ENCODE results near the gene WNT3. TPM values are rescaled to one million over a fixed set of nuclear protein-coding genes. Genes with fewer than 3 reads are reported as not detected.

WNT3 gene
- total and polyA plus RNA-seq, 8 donors, result 1.7 to 3.0 (median 2.4) TPM

DNA sequence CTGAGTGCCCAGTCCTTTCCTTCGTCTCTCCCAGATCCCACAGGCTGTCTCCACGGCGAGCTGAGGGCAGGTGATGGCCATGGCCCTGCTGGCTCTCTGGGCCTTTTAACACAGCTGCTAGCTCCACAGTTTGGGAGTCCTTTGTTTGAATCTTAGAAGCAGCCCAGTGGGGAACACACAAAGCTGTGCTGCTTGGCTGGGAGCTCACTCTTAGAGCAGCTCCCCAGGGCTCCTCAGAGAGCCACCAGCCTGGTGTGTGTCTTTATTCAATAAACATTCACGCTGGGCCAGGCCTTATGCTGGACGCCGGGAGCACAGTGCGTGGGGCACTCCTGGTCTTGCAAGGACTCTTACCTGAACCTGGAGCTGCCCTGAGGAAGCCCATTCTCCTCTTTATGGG lies 29.7 kb downstream of the WNT3 start:
- Histone ChIP-seq H3K4me1 (no peaks in the 10 kb centered on the region), H3K27ac (no peak overlapping the region), H3K9me3 (no peaks in the 10 kb centered on the region), H3K27me3 (peaks cover 0 to 33% of the 10 kb centered on the region in 2 donors), H3K4me3 (no peak overlapping the region), H3K36me3 (no peaks in the 10 kb centered on the region)
- TF ChIP-seq, protein P1, sequence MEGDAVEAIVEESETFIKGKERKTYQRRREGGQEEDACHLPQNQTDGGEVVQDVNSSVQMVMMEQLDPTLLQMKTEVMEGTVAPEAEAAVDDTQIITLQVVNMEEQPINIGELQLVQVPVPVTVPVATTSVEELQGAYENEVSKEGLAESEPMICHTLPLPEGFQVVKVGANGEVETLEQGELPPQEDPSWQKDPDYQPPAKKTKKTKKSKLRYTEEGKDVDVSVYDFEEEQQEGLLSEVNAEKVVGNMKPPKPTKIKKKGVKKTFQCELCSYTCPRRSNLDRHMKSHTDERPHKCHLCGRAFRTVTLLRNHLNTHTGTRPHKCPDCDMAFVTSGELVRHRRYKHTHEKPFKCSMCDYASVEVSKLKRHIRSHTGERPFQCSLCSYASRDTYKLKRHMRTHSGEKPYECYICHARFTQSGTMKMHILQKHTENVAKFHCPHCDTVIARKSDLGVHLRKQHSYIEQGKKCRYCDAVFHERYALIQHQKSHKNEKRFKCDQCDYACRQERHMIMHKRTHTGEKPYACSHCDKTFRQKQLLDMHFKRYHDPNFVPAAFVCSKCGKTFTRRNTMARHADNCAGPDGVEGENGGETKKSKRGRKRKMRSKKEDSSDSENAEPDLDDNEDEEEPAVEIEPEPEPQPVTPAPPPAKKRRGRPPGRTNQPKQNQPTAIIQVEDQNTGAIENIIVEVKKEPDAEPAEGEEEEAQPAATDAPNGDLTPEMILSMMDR (IDR thresholded peaks at IDR 0.05), result no peak
- no peak for DNase-seq
- intact Hi-C loops (cut with DNase I), result no loop called here
- ATAC-seq, result no peak

DNA sequence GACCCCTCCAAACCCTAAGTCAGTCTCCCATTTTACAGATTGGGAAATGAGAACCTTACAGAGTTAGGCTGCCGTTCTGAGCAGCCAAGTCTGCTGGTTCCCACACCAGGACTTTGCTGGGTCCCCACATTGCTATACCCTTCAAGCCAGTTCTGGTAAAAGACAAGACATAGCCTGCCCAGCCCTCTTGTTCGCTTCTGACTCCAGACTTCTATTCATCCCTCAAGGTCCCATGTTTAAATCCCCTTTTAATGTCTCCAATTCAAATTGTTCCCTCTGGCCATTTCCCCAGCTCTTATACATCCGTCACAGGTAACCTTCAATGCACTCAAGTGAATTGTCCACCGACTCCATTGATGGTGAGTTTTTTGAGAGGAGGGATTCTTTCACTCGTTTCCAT lies 30.2 kb downstream of the WNT3 start:
- TF ChIP-seq, protein P1 (IDR thresholded peaks at IDR 0.05), result no peak
- no peaks in the 10 kb centered on the region for H3K36me3 ChIP-seq
- H3K27ac ChIP-seq, result no peak overlapping the region
- no peak for ATAC-seq
- no peaks in the 10 kb centered on the region for H3K4me1 ChIP-seq
- no peak for DNase-seq
- peaks cover 0 to 31% of the 10 kb centered on the region in 2 donors for H3K27me3 ChIP-seq
- intact Hi-C loops (cut with DNase I), result no loop called here
- H3K9me3 ChIP-seq, result no peaks in the 10 kb centered on the region
- H3K4me3 ChIP-seq, result no peak overlapping the region

DNA sequence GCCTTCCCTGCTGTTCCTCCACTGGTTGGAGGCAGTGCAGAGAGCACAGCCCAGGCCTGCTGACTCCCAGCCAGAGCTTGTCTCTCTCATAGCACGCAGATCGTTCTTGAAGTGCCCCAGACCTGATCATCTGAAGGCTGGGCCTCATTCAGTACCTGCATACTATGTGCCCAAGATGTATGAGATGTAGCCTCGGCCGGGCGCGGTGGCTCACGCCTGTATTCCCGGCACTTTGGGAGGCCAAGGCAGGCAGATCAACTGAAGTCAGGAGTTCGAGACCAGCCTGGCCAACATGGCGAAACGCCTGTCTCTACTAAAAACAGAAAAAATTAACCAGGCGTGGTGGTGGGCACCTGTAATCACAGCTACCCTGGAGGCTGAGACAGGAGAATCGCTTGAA lies 31.0 kb downstream of the WNT3 start:
- no peaks in the 10 kb centered on the region for H3K36me3 ChIP-seq
- ATAC-seq (no peak), DNase-seq (no peak)
- intact Hi-C loops (cut with DNase I), result no loop called here
- no peaks in the 10 kb centered on the region for H3K9me3 ChIP-seq
- H3K27me3 ChIP-seq, result peaks cover 0 to 23% of the 10 kb centered on the region in 2 donors
- no peak overlapping the region for H3K27ac ChIP-seq
- no peaks in the 10 kb centered on the region for H3K4me1 ChIP-seq
- TF ChIP-seq, protein P1 (IDR thresholded peaks at IDR 0.05), result no peak
- no peak overlapping the region for H3K4me3 ChIP-seq

DNA sequence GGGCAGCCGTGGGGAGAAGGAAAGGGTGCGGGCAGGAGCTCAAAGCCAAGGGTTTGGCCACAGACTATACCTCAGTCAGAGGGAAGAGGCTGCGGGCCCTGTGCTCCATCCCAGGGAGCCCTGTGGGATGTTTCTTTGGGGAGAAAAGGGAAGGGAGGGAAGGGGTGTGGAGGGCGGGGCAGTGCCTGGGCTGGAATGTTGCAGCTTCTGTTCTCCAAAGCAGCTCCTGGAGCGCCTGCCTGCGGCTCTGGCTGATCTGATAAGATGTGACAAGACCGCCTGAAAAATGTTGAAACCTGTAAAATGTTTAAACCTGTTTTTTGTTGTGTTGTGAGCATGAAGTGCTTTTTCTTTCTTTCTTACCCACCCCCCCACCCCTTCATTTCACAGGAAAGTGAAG lies 32.8 kb downstream of the WNT3 start:
- no peaks in the 10 kb centered on the region for H3K9me3 ChIP-seq
- ATAC-seq, result peak; percentile 43
- H3K27ac ChIP-seq, result no peak overlapping the region
- peak in 1 of 4 donors; percentile 54 for DNase-seq
- intact Hi-C loops (cut with DNase I), result no loop called here
- H3K4me3 ChIP-seq, result no peak overlapping the region
- TF ChIP-seq, protein P1 (IDR thresholded peaks at IDR 0.05), result no peak
- no peaks in the 10 kb centered on the region for H3K36me3 ChIP-seq
- H3K27me3 ChIP-seq, result peaks cover 0 to 13% of the 10 kb centered on the region in 2 donors
- H3K4me1 ChIP-seq, result no peaks in the 10 kb centered on the region

DNA sequence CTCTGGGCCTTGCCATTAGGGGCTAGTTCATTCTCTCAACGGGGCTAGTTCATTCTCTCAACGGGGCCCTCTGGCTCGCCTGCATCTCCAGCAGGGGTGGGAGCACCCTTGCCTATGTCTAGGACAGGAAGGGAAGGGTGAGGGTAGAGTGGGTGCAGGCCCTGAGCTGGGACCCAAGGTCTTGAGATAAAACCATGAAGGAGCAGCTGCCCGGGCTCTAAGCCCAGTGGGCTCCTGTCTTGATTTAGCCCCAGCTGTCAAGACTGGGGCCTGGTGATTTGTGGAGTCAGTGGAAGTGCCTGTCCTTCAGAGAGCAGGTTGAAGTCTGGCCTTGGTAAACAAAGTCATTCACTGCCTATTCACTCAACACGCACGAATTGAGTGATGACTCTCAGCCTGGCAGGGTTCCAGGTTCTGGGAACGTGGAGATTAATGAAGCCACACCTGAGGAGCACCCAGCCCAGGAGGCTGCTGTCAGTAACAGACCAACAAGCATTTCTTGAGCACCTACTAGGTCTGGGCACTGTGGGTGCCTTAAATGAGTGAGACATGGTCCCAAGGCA lies 35.4 kb downstream of the WNT3 start:
- no peak for DNase-seq
- peak; percentile 13 for ATAC-seq
- Histone ChIP-seq H3K36me3 (no peaks in the 10 kb centered on the region), H3K4me3 (no peak overlapping the region), H3K27me3 (peaks cover 0 to 5% of the 10 kb centered on the region in 2 donors), H3K27ac (no peak overlapping the region), H3K4me1 (no peaks in the 10 kb centered on the region), H3K9me3 (no peaks in the 10 kb centered on the region)
- intact Hi-C loops (cut with DNase I), result no loop called here
- TF ChIP-seq, protein P1 (IDR thresholded peaks at IDR 0.05), result no peak
